Osteoblast (primary cell): ENCODE results near the gene DPYSL4. TPM values are rescaled to one million over a fixed set of nuclear protein-coding genes. Genes with fewer than 3 reads are reported as not detected.

Experiments
- DNase-seq: peaks from one replicate; pipeline ENCODE4 v3.0.0; 2011; ENCODE audit warnings: low spot score, mixed read lengths; ENCODE audit not compliant: insufficient read length; ENCODE audit errors: missing footprints
- H2AFZ ChIP-seq: 2 replicates; pipeline ENCODE4 v1.6.0; 2011; ENCODE audit warnings: mild to moderate bottlenecking, low read length
- H3K27ac ChIP-seq: 2 replicates; pipeline ENCODE4 v1.5.1; 2011; ENCODE audit warnings: mild to moderate bottlenecking, low read depth, low read length, moderate library complexity
- H3K27me3 ChIP-seq: 2 replicates; pipeline ENCODE4 v1.6.0; 2012; ENCODE audit warnings: mild to moderate bottlenecking, control low read depth, inconsistent platforms, low read length, moderate library complexity; ENCODE audit not compliant: insufficient read depth
- H3K36me3 ChIP-seq: 2 replicates; pipeline ENCODE4 v1.5.1; 2011; ENCODE audit warnings: mild to moderate bottlenecking, low read length, control low read depth, moderate library complexity; ENCODE audit not compliant: insufficient read depth
- H3K4me1 ChIP-seq: 2 replicates; pipeline ENCODE4 v1.5.1; 2011; ENCODE audit warnings: mild to moderate bottlenecking, low read length, control low read depth, moderate library complexity; ENCODE audit not compliant: insufficient read depth
- H3K4me2 ChIP-seq: 2 replicates; pipeline ENCODE4 v1.6.0; 2011; ENCODE audit warnings: mild to moderate bottlenecking, low read length; ENCODE audit not compliant: insufficient read depth
- H3K4me3 ChIP-seq: fragments of 200-600 bp; sonication (generic); 3 replicates; pipeline ENCODE4 v1.5.1; 2012; ENCODE audit warnings: mild to moderate bottlenecking, low read length, inconsistent platforms; ENCODE audit not compliant: insufficient read depth
- H3K79me2 ChIP-seq: 2 replicates; pipeline ENCODE4 v1.6.0; 2012; ENCODE audit warnings: mild to moderate bottlenecking, low read length, control low read depth, inconsistent platforms; ENCODE audit not compliant: insufficient read depth
- H3K9me3 ChIP-seq: 2 replicates; pipeline ENCODE4 v1.5.1; 2011; ENCODE audit warnings: low read depth, low read length, control low read depth
- H4K20me1 ChIP-seq: 2 replicates; pipeline ENCODE4 v1.6.0; 2012; ENCODE audit warnings: mild to moderate bottlenecking, low read length, control low read depth; ENCODE audit not compliant: insufficient read depth
- CTCF ChIP-seq: IDR thresholded peaks from 2 replicates; pipeline ENCODE4 v1.5.1; 2011; ENCODE audit warnings: mild to moderate bottlenecking, low read depth, low read length, moderate library complexity; ENCODE audit errors: extremely low read depth
- total RNA-seq: library from RNA; depleted of rRNA; stranded (reverse); fragments of >200 nt; gene quantifications from 2 replicates; pipeline ENCODE4 v1.2.3, GENCODE V29; 2012

Gene DPYSL4
- total RNA-seq, 1 donor, result 0.72 TPM

- no peak for TF ChIP-seq CTCF
- no peaks in the 10 kb centered on the region for H3K36me3 ChIP-seq
Measured at GRCh38 chr10:132176623-132177500, 9.9 kb upstream of the DPYSL4 start.

GRCh38 chr10:132178046-132178445 is 8.7 kb upstream of the DPYSL4 start:
- Histone ChIP-seq H3K27me3 (peaks cover 22% of the 10 kb centered on the region), H3K36me3 (no peaks in the 10 kb centered on the region), H3K79me2 (no peaks in the 10 kb centered on the region), H3K4me1 (no peaks in the 10 kb centered on the region), H3K27ac (no peak overlapping the region), H3K4me2 (no peak overlapping the region), H4K20me1 (no peaks in the 10 kb centered on the region), H3K9me3 (no peaks in the 10 kb centered on the region), H2AFZ (no peak overlapping the region), H3K4me3 (no peak overlapping the region)
- no peak for DNase-seq
- no peak for TF ChIP-seq CTCF

More at GRCh38 chr10:132176623-132177500, 9.9 kb upstream of the DPYSL4 start:
- no peaks in the 10 kb centered on the region for H4K20me1 ChIP-seq
- no peak overlapping the region for H3K4me2 ChIP-seq
- H3K9me3 ChIP-seq, result no peaks in the 10 kb centered on the region
- no peaks in the 10 kb centered on the region for H3K79me2 ChIP-seq
- H3K27ac ChIP-seq, result no peak overlapping the region
- H3K4me3 ChIP-seq, result no peak overlapping the region
- H3K4me1 ChIP-seq, result no peaks in the 10 kb centered on the region
- no peak overlapping the region for H2AFZ ChIP-seq
- no peak for DNase-seq
- peaks cover 15% of the 10 kb centered on the region for H3K27me3 ChIP-seq

GRCh38 chr10:132178672-132179545 is 7.8 kb upstream of the DPYSL4 start:
- H3K79me2 ChIP-seq, result no peaks in the 10 kb centered on the region
- H3K36me3 ChIP-seq, result no peaks in the 10 kb centered on the region
- no peaks in the 10 kb centered on the region for H4K20me1 ChIP-seq
- H2AFZ ChIP-seq, result no peak overlapping the region
- H3K9me3 ChIP-seq, result no peaks in the 10 kb centered on the region
- H3K27me3 ChIP-seq, result peaks cover 24% of the 10 kb centered on the region
- no peaks in the 10 kb centered on the region for H3K4me1 ChIP-seq
- no peak overlapping the region for H3K4me3 ChIP-seq
- H3K27ac ChIP-seq, result no peak overlapping the region
- TF ChIP-seq CTCF, result no peak
- DNase-seq, result no peak
- H3K4me2 ChIP-seq, result no peak overlapping the region
